NCI-H510A (cell line): ENCODE results near the gene CLCN6.
A peak's percentile ranks its signal among the peaks of the same experiment; 100 is the strongest.
"Not testable (repeated sequence)": the region's sequence is repeated elsewhere in the genome, so short reads cannot be mapped to it uniquely, and the experiment has no call there.

Source experiments
- DNase-seq: peaks from one replicate; lab custom pipeline; 2025; lab: John Stamatoyannopoulos, UW

Gene CLCN6

DNA sequence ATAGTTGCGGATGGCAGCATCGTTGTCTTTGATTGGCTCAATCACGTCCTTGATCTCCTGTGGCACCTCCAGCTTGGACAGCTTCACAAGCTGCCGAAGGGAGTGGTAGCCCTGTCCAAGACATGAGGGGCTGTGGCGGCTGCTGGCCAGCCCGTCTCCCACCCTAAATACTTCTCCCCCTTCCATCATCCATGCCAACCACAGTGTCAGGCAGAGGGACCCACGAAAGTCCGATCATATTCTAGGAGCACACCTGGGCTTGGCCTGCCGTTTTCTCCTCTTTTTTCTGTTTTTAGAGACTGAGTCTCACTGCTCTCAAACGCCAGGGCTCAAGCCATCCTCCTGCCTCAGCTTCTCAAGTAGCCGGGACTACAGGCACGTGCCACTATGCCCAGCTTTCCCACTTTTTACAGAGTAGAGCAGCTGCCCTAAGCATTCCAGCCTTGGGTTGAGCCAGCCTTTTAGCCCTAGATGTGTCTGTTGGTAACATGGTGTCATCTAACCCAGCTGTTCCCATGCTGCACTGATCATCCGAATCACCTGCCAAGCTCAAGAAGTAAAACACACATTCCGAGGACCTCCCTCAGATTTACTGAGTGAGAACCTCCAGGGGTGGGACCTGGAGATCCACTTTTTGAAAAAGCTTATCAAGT lies 10.6 kb upstream of the CLCN6 start:
- no peak for DNase-seq

GRCh38 chr1:11796036-11796828 lies 9.8 kb upstream of the CLCN6 start:
- no peak for DNase-seq

GRCh38 chr1:11797525-11798216 lies 8.3 kb upstream of the CLCN6 start:
- no peak for DNase-seq

- DNase-seq, result no peak
Observed at GRCh38 chr1:11799099-11799498, 6.9 kb upstream of the CLCN6 start.

GRCh38 chr1:11799896-11800295 lies 6.1 kb upstream of the CLCN6 start:
- no peak for DNase-seq

GRCh38 chr1:11800391-11800755 lies 5.6 kb upstream of the CLCN6 start:
- DNase-seq, result no peak

- no peak for DNase-seq
Observed at GRCh38 chr1:11800756-11801433, 5.1 kb upstream of the CLCN6 start.

GRCh38 chr1:11802616-11802972 lies 3.4 kb upstream of the CLCN6 start:
- DNase-seq, result no peak

DNA sequence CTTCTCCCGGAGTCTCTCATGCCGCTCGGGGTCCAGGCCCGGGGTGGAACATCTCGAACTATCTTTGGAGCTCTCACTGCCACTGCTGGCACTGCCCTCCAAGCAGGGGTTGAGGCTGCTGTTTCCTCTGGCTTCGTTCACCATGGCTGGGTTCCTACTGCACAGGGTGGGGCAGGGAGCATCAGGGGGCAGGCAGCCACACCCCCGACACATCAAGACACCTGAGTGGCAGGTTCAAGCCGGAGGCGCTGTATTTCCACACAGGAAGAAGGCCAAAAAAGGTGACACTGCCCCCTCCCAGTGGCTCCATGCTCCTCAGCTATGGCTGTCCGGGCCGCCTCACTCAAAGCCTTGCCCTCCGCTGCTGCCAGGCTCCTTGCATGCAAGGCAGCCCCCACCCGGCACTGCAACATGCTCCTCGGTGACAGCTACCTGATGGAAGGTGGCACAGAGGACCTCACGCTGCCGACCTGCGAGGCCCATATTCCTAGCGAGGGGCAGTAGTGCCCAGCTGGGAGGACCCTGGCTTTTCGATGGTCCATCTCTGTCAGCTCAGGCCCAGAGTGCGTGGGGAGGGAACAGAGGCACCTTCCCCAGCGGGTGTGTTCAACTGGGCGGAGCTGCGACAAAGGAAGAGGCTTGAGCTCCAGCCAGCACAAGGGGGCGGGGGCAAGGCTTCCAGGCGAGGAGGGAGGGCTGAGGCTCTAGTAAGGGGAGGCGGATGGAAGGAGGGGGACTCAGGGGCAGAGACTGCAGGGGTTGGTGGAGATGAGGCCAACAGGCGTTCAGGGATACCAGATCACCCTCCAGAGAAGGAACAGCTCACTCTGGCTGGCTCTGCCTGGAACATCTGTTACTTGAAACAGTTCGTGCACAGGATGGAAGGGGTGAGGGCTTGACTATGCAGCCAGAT lies 2.8 kb upstream of the CLCN6 start:
- peak; percentile 99 for DNase-seq

- not testable (repeated sequence) for DNase-seq
Observed at GRCh38 chr1:11803924-11804665, 1.9 kb upstream of the CLCN6 start.

GRCh38 chr1:11804666-11805421 lies 1.1 kb upstream of the CLCN6 start:
- peak; percentile 48 for DNase-seq

DNA sequence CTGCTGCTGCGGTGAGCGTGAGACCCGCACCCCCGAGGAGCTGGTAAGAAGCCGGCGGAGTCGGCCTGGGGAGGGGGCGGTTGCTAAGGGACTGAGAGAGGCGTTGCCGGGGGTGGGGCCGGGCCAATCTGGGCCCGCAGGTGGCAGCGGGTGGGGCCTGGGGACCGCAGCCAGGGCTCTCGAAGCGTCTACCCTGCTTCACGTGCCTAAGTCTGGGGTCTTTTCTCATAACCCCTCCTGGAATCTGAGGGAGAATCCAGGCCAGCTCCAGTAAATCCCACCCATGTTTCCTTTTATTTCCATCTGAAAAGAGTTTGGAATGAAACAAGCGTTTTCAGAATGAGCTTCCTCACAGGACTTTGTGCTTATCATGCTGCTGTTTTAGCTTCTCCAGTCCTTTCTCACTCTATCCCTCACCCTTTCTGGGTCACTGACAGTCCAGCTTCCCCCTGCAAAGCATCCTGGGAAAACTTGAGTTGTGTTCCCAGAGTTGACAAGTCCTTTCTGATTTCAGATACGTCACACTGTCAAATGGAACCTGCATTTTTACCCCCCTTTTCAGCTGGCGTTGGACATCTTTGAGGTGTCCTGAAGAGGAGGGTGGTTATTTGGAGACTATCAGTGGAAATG lies 431 bp downstream of the CLCN6 start:
- peak; percentile 89 for DNase-seq

GRCh38 chr1:11807133-11807532 lies 1.1 kb downstream of the CLCN6 start:
- DNase-seq, result no peak

GRCh38 chr1:11813021-11813420 lies 7.0 kb downstream of the CLCN6 start:
- no peak for DNase-seq

DNA sequence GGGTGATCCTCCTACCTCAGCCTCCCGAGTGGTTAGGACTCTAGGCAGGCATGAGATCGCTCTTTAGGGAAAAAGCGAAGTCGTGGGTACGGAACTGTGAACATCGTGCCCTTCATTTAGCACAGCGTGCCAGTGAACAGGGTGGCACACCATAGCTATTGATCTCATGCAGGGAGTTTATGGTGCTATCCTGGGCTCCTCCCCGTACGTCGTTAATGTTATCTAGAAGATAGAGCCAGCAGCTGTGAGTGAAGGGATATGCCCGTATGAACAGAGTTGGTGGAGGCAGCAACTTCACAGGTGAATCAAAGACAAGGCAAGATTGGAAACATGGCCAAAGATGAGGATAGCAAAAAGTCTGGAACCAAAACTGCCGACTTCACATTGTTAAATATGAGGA lies 11.2 kb downstream of the CLCN6 start:
- no peak for DNase-seq

GRCh38 chr1:11822091-11822490 lies 16.1 kb downstream of the CLCN6 start:
- DNase-seq, result no peak

DNA sequence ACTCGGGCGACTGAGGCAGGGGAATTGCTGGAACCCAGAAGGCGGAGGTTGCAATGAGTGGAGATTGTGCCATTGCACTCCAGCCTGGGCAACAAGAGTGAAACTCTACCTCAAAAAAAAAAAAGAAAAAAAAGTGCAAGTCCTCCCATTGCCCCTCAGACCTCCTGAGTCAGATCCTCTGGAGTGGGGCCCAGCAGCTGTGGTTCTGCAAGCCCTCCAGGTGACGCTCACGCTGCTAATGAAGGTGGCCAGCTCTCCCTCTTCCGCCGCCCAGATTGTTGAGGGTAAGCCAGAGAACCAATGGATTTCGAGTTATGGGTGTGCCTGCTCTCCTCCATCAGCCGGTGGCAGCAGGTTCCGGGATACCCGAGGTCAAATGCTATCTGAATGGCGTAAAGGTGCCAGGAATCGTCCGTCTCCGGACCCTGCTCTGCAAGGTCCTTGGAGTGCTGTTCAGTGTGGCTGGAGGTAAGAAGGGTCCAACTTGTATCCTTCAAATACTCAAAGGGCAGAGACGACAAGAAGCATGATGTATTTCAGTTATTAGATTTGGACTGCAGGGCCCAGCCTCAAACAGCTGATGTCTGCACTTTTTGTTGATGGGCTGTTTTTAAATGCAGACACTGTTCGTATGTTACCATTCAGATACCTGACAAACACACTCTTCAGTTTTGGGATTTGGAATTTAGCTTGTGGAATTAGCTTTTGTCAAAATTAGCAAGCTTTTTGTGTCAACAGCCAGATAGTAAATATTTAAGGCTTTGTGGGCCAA lies 17.6 kb downstream of the CLCN6 start:
- DNase-seq, result no peak

GRCh38 chr1:11825131-11825530 lies 19.1 kb downstream of the CLCN6 start:
- no peak for DNase-seq

GRCh38 chr1:11826946-11827345 lies 21.0 kb downstream of the CLCN6 start:
- no peak for DNase-seq
